Testis (tissue), 3 donors: ENCODE measurements around the gene ERVFRD-1. TPM values are rescaled to one million over a fixed set of nuclear protein-coding genes. Genes with fewer than 3 reads are reported as not detected.
"Not testable (repeated sequence)": the region's sequence is repeated elsewhere in the genome, so short reads cannot be mapped to it uniquely, and the experiment has no call there.

Experiments
- DNase-seq: peaks from one replicate; pipeline ENCODE4 v3.0.0-alpha.2; 2019
- H3K27ac ChIP-seq, 2 donors: fragments of 200-600 bp; sonication (generic); one replicate each; pipeline ENCODE4 v1.5.1; 2019
- H3K27me3 ChIP-seq: fragments of 200-600 bp; sonication (generic); one replicate; pipeline ENCODE4 v1.5.1; 2019
- H3K36me3 ChIP-seq: fragments of 200-600 bp; sonication (generic); one replicate; pipeline ENCODE4 v1.5.1; 2017; ENCODE audit warnings: low read depth; ENCODE audit errors: missing control alignments
- H3K4me1 ChIP-seq: fragments of 200-600 bp; sonication (generic); one replicate; pipeline ENCODE4 v1.5.1; 2019
- H3K4me3 ChIP-seq, 2 donors: fragments of 200-600 bp; sonication (generic); one replicate each; pipeline ENCODE4 v1.5.1; 2017 to 2019
- H3K9me3 ChIP-seq: fragments of 200-600 bp; sonication (generic); one replicate; pipeline ENCODE4 v1.5.1; 2017
- POLR2A ChIP-seq: fragments of 450-650 bp; IDR thresholded peaks from one replicate; pipeline ENCODE4 v1.6.1; 2017; ENCODE audit warnings: antibody characterized with exemption, mild to moderate bottlenecking, moderate library complexity
- whole genome bisulfite sequencing, 2 donors: methylation state at CpG; one replicate each; pipeline ENCODE4 v1.1.5; 2018; 5-methylcytosine and 5-hydroxymethylcytosine counted together
- intact Hi-C: fragments of 100-400 bp; cut with DNase I; formaldehyde crosslinking; loops from one replicate; pipeline ENCODE4 v1.15.1; 2023; ENCODE audit warnings: low total_unique reads
- polyA plus RNA-seq: library from polyadenylated mRNA; stranded (reverse); fragments of 350-450 nt; fragmentation: Illumina TruSeq; extraction: RNeasy Lipid Tissue Mini Kit (QIAGEN cat#74804); gene quantifications from one replicate; pipeline ENCODE4 v1.2.3, GENCODE V29; 2014; ENCODE audit warnings: low read depth, low replicate concordance; ENCODE audit not compliant: insufficient read depth
- total RNA-seq, 2 donors: library from RNA; depleted of rRNA; stranded (reverse); fragments of >200 nt; gene quantifications; one replicate each; pipeline ENCODE4 v1.2.3, GENCODE V29; 2016
- TF ChIP-seq, protein P1 (sequence below), 3 experiments: fragments of 450-650 bp in 2 of 3; fragments of 200-600 bp in 1 of 3; sonication (generic) in 1 of 3; IDR thresholded peaks; one replicate each; pipeline ENCODE4 v1.5.1; 2016 to 2019; ENCODE audit warnings: antibody characterized with exemption in 3 of 3, mild to moderate bottlenecking in 2 of 3, moderate library complexity in 1 of 3

The ERVFRD-1 gene
- total and polyA plus RNA-seq, 3 donors from 2014 or later, result 0.16 TPM; not detected in 2

DNA sequence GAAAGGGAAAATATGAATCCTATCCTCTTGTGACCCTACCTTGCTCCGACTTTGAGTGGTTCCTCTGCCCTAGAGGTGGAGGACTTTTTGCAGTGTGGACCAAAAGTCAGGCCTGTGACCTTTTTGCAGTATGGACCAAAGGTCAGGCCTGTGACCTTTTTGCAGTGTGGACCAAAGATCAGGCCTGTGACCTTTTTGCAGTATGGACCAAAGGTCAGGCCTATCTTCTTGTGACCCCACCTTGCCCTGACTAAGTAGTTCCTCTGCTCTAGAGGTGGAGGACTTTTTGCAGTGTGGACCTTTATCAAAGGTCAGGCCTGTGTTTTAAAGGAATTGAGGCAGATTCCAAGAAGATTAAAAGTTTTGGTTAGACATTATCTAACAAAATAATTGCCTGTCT, 10.9 kb upstream of the ERVFRD-1 start:
- TF ChIP-seq, protein P1, sequence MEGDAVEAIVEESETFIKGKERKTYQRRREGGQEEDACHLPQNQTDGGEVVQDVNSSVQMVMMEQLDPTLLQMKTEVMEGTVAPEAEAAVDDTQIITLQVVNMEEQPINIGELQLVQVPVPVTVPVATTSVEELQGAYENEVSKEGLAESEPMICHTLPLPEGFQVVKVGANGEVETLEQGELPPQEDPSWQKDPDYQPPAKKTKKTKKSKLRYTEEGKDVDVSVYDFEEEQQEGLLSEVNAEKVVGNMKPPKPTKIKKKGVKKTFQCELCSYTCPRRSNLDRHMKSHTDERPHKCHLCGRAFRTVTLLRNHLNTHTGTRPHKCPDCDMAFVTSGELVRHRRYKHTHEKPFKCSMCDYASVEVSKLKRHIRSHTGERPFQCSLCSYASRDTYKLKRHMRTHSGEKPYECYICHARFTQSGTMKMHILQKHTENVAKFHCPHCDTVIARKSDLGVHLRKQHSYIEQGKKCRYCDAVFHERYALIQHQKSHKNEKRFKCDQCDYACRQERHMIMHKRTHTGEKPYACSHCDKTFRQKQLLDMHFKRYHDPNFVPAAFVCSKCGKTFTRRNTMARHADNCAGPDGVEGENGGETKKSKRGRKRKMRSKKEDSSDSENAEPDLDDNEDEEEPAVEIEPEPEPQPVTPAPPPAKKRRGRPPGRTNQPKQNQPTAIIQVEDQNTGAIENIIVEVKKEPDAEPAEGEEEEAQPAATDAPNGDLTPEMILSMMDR (IDR thresholded peaks at IDR 0.05), result no peak
- no peak for TF ChIP-seq POLR2A
- WGBS, 2 donors, result 76 to 85% methylated on average over 1 of the region's 1 CpG
- Histone ChIP-seq H3K4me3 (no peak overlapping the region), H3K9me3 (no peaks in the 10 kb centered on the region), H3K27me3 (no peaks in the 10 kb centered on the region), H3K4me1 (no peaks in the 10 kb centered on the region), H3K36me3 (no peaks in the 10 kb centered on the region), H3K27ac (no peak overlapping the region)
- no peak for DNase-seq
- intact Hi-C loops, result no loop called here

DNA sequence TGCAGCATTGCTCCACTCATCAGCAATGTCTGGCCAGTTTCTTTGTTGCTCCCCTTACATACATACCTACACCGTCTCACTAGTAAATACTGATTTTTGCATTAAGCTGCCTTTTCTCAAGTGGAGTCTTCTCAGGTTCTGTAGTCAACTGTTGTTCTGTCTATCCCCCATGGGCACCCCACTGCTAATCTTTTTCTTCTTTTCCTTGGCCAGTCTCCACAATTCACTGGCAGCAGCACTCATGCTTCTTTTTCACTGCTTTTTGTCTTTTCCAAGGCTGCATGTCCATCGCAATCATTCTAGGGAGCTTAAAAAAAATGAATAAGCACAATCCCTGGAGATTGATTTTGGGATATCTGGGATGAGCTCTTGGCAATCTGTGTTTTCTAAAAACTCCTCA, 10.3 kb upstream of the ERVFRD-1 start:
- DNase-seq, result no peak
- no peak overlapping the region for H3K4me3 ChIP-seq
- no peaks in the 10 kb centered on the region for H3K4me1 ChIP-seq
- intact Hi-C loops, result no loop called here
- WGBS, 2 donors, result 45 to 57% methylated on average over 2 of the region's 2 CpGs
- no peak overlapping the region for H3K27ac ChIP-seq
- no peaks in the 10 kb centered on the region for H3K27me3 ChIP-seq
- H3K36me3 ChIP-seq, result no peaks in the 10 kb centered on the region
- H3K9me3 ChIP-seq, result no peaks in the 10 kb centered on the region
- no peak for TF ChIP-seq POLR2A
- TF ChIP-seq, protein P1 (IDR thresholded peaks at IDR 0.05), result no peak

DNA sequence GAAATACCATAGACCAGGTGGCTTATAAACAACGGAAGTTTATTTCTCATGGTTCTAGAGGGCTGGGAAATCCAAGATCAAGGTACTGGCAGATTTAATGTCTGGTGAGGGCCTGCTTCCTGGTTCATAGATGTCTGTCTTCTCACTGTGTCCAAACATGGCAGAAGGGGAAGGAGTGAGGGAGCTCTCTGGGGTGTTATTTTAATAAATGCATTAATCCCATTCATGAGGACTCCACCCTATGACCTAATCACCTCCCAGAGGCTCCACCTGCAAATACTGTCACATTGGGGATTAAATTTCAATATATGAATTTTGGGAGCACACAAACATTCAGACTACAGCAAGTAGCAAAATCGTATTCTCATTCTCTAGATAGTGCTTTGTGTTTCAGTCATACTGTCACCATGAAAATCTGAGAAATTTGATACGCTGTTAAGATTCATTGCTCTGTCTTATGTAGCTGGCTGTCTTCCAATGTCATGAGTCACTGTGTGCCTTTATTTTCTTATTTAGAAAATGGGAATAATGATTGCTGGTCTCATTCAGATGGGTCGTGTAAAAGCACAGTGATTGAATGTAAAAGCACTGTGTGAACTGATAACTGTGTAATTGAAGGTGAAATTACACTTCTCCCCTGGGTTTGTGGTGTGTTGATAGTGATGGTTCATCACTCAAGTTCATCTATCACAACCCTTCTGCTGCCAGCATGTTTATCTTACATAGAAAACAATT, 8.9 kb upstream of the ERVFRD-1 start:
- H3K9me3 ChIP-seq, result no peaks in the 10 kb centered on the region
- DNase-seq, result no peak
- intact Hi-C loops, result no loop called here

DNA sequence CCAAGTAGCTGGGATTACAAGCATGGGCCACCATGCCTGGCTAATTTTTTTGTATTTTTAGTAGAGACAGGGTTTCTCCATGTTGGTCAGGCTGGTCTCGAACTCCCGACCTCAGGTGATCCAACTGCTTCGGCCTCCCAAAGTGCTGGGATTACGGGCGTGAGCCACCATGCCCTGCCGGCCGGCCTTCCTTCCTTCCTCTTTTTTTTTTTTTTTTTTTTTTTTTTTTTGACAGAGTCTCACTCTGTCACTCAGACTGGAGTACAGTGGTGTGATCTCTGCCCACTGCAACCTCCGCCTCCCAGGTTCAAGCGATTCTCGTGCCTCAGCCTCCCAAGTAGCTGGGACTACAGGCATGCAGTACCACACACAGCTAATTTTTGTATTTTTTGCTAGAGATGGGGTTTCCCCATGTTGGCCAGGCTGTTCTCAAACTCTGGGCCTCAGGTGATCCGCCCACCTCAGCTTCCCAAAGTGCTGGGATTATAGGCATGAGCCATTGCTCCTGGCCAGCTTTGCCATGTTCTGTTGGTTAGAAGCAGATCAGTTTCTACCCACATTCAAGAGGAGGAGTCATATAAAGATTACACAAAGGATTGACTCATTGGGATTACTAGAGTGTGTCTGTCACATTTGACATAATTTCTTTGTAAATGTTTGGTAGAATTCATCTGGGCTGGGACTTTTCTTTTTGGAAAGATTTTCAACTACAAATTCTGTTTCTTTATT, 4.4 kb upstream of the ERVFRD-1 start:
- WGBS, 2 donors, result 89 to 91% methylated on average over 11 of the region's 11 CpGs
- H3K4me3 ChIP-seq, DNase-seq, H3K36me3 ChIP-seq, H3K4me1 ChIP-seq, H3K27ac ChIP-seq, intact Hi-C loops, H3K9me3 ChIP-seq, H3K27me3 ChIP-seq: not testable (repeated sequence)

More for the DNA sequence above, 8.9 kb upstream of the ERVFRD-1 start:
- no peaks in the 10 kb centered on the region for H3K27me3 ChIP-seq
- H3K27ac ChIP-seq, result no peak overlapping the region
- H3K36me3 ChIP-seq, result no peaks in the 10 kb centered on the region
- no peak overlapping the region for H3K4me3 ChIP-seq
- TF ChIP-seq POLR2A, result no peak
- TF ChIP-seq, protein P1 (IDR thresholded peaks at IDR 0.05), result no peak
- 73 to 76% methylated on average over 4 of the region's 4 CpGs for WGBS, 2 donors
- no peaks in the 10 kb centered on the region for H3K4me1 ChIP-seq

DNA sequence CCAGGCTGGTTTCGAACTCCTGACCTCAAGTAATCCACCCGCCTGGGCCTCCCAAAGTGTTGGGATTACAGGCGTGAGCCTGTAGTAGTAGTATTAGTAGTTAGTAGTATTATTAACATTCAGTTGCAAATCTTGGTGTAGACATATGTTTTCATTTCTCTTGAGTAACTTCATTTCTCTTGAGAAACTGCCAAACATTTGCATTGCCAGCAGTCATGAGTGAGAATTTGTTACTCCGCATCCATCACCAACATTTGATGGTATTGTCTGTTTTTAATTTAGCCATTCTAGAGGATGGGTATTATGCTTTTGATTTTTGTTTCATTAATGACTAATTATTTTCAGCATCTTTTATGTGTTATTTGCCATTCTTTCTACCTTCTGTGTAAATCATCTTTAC, 1.5 kb upstream of the ERVFRD-1 start:
- peaks cover 3% of the 10 kb centered on the region for H3K4me1 ChIP-seq
- no peak overlapping the region for H3K27ac ChIP-seq
- H3K27me3 ChIP-seq, result no peaks in the 10 kb centered on the region
- TF ChIP-seq, protein P1 (IDR thresholded peaks at IDR 0.05), result no peak
- TF ChIP-seq POLR2A, result no peak
- H3K9me3 ChIP-seq, result no peaks in the 10 kb centered on the region
- no peaks in the 10 kb centered on the region for H3K36me3 ChIP-seq
- no peak overlapping the region for H3K4me3 ChIP-seq
- intact Hi-C loops, result no loop called here
- WGBS, 2 donors, result 97 to 99% methylated on average over 4 of the region's 4 CpGs
- DNase-seq, result no peak
